Measurements from ENCODE around the gene LDB2. TPM values are rescaled to one million over a fixed set of nuclear protein-coding genes. Genes with fewer than 3 reads are reported as not detected.
A peak's percentile ranks its signal among the peaks of the same experiment; 100 is the strongest.

The LDB2 gene
- total RNA-seq, 1 experiment from 2014 or later, result not detected

- POLR2A ChIA-PET (ENCODE audit: unreplicated experiment), result no interaction called here
- H3K27ac ChIP-seq, result no peak overlapping the region
- no peaks in the 10 kb centered on the region for H4K20me1 ChIP-seq (ENCODE audit: insufficient read depth)
- H2AFZ ChIP-seq, result no peak overlapping the region
- no peaks in the 10 kb centered on the region for H3K79me2 ChIP-seq (ENCODE audit: low read depth)
- CTCF ChIA-PET, result no interaction called here
- no peaks in the 10 kb centered on the region for H3F3A ChIP-seq (ENCODE audit: insufficient read depth, low read depth)
- no peaks in the 10 kb centered on the region for H3K9me2 ChIP-seq (ENCODE audit: insufficient read depth)
- peak; percentile 50 for TF ChIP-seq CTCF (conservative IDR thresholded peaks at IDR 0.05)
- TF ChIP-seq EZH2 (IDR thresholded peaks at IDR 0.05; ENCODE audit: low read depth), result no peak
- no peaks in the 10 kb centered on the region for H3K27me3 ChIP-seq (ENCODE audit: insufficient read depth, low read depth)
- no peak for DNase-seq
- H3K4me1 ChIP-seq (replicated peaks; ENCODE audit: insufficient read depth), result no peaks in the 10 kb centered on the region
- intact Hi-C loops (cut with micrococcal nuclease; ENCODE audit: unreplicated experiment), result no loop called here
- H3K4me2 ChIP-seq, result no peak overlapping the region
- H3K36me3 ChIP-seq (ENCODE audit: low read depth), result no peaks in the 10 kb centered on the region
- H3K9me3 ChIP-seq (ENCODE audit: insufficient read depth, low read depth), result no peaks in the 10 kb centered on the region
- H3K4me3 ChIP-seq, result no peak overlapping the region
- BruUV-seq (replicated peaks), result no TSS peak
These were observed 389.5 kb downstream of the LDB2 start for GRCh38 chr4:16508968-16509367.

GRCh38 chr4:16505726-16506125, 392.7 kb downstream of the LDB2 start:
- BruUV-seq (replicated peaks), result no TSS peak
- intact Hi-C loops (cut with micrococcal nuclease; ENCODE audit: unreplicated experiment), result no loop called here

GRCh38 chr4:16505267-16505666, 393.2 kb downstream of the LDB2 start:
- Histone ChIP-seq H3K4me3 (no peak overlapping the region), H4K20me1 (ENCODE audit: insufficient read depth) (no peaks in the 10 kb centered on the region), H3K4me1 (replicated peaks; ENCODE audit: insufficient read depth) (no peaks in the 10 kb centered on the region), H3K36me3 (ENCODE audit: low read depth) (no peaks in the 10 kb centered on the region), H2AFZ (no peak overlapping the region), H3K27me3 (ENCODE audit: insufficient read depth, low read depth) (no peaks in the 10 kb centered on the region), H3K9me3 (ENCODE audit: insufficient read depth, low read depth) (no peaks in the 10 kb centered on the region), H3K27ac (no peak overlapping the region), H3K9me2 (ENCODE audit: insufficient read depth) (no peaks in the 10 kb centered on the region), H3F3A (ENCODE audit: insufficient read depth, low read depth) (no peaks in the 10 kb centered on the region), H3K79me2 (ENCODE audit: low read depth) (no peaks in the 10 kb centered on the region), H3K4me2 (no peak overlapping the region)
- DNase-seq, result no peak
- POLR2A ChIA-PET (ENCODE audit: unreplicated experiment), result no interaction called here
- BruUV-seq (replicated peaks), result no TSS peak
- CTCF ChIA-PET, result no interaction called here
- TF ChIP-seq CTCF (conservative IDR thresholded peaks at IDR 0.05), result no peak
- TF ChIP-seq EZH2 (IDR thresholded peaks at IDR 0.05; ENCODE audit: low read depth), result no peak
- intact Hi-C loops (cut with micrococcal nuclease; ENCODE audit: unreplicated experiment), result no loop called here

More at GRCh38 chr4:16505726-16506125, 392.7 kb downstream of the LDB2 start:
- Histone ChIP-seq H3K4me3 (no peak overlapping the region), H3K79me2 (ENCODE audit: low read depth) (no peaks in the 10 kb centered on the region), H3K27me3 (ENCODE audit: insufficient read depth, low read depth) (no peaks in the 10 kb centered on the region), H3K9me3 (ENCODE audit: insufficient read depth, low read depth) (no peaks in the 10 kb centered on the region), H2AFZ (no peak overlapping the region), H3K4me1 (replicated peaks; ENCODE audit: insufficient read depth) (no peaks in the 10 kb centered on the region), H3F3A (ENCODE audit: insufficient read depth, low read depth) (no peaks in the 10 kb centered on the region), H3K36me3 (ENCODE audit: low read depth) (no peaks in the 10 kb centered on the region), H3K27ac (no peak overlapping the region), H3K9me2 (ENCODE audit: insufficient read depth) (no peaks in the 10 kb centered on the region), H4K20me1 (ENCODE audit: insufficient read depth) (no peaks in the 10 kb centered on the region), H3K4me2 (no peak overlapping the region)
- TF ChIP-seq CTCF (conservative IDR thresholded peaks at IDR 0.05), result no peak; the same call in 1 of the 2 replicates
- TF ChIP-seq EZH2 (IDR thresholded peaks at IDR 0.05; ENCODE audit: low read depth), result no peak
- DNase-seq, result no peak
- POLR2A ChIA-PET (ENCODE audit: unreplicated experiment), result no interaction called here
- CTCF ChIA-PET, result no interaction called here
